HEK293 (cell line): ENCODE results near the gene MACF1.

Experiments
- ATF2 ChIP-seq: fragments of 450-650 bp; formaldehyde crosslinking; IDR thresholded peaks from 2 replicates; pipeline ENCODE4 v1.5.1; 2016; ENCODE audit warnings: missing biosample characterization, missing genetic modification characterization, low read depth
- CTCF ChIP-seq: fragments of 450-650 bp; formaldehyde crosslinking; IDR thresholded peaks from 2 replicates; pipeline ENCODE4 v1.5.1; 2016; ENCODE audit warnings: missing biosample characterization, missing genetic modification characterization
- ELK4 ChIP-seq: IDR thresholded peaks from 2 replicates; pipeline ENCODE4 v1.6.1; 2011; ENCODE audit warnings: mild to moderate bottlenecking, low read depth, low read length, borderline replicate concordance
- KLF17 ChIP-seq: fragments of 450-650 bp; formaldehyde crosslinking; IDR thresholded peaks from 2 replicates; pipeline ENCODE4 v1.5.1; 2016; ENCODE audit warnings: missing biosample characterization, missing genetic modification characterization
- REPIN1 ChIP-seq: fragments of 450-650 bp; formaldehyde crosslinking; IDR thresholded peaks from 2 replicates; pipeline ENCODE4 v1.5.1; 2017; ENCODE audit warnings: missing biosample characterization, missing genetic modification characterization, low read depth
- ZNF121 ChIP-seq: fragments of 450-650 bp; formaldehyde crosslinking; IDR thresholded peaks from 2 replicates; pipeline ENCODE4 v1.5.1; 2016; ENCODE audit warnings: missing biosample characterization, missing genetic modification characterization
- ZNF280D ChIP-seq: fragments of 450-650 bp; formaldehyde crosslinking; IDR thresholded peaks from 2 replicates; pipeline ENCODE4 v1.5.1; 2016; ENCODE audit warnings: missing biosample characterization, missing genetic modification characterization
- ZNF677 ChIP-seq: fragments of 450-650 bp; IDR thresholded peaks from 2 replicates; pipeline ENCODE4 v1.5.0; 2018; ENCODE audit warnings: missing biosample characterization, mild to moderate bottlenecking, missing genetic modification characterization, moderate library complexity
- ZNF707 ChIP-seq: fragments of 450-650 bp; formaldehyde crosslinking; IDR thresholded peaks from 2 replicates; pipeline ENCODE4 v1.5.1; 2016; ENCODE audit warnings: missing biosample characterization, missing genetic modification characterization

- TF ChIP-seq CTCF (tag by site-specific recombination) (no peak), ELK4 (no peak), REPIN1 (tag by site-specific recombination) (no peak), ZNF121 (no peak), ZNF280D (no peak), KLF17 (tag by site-specific recombination) (no peak), ATF2 (tag by site-specific recombination) (no peak), ZNF677 (tag by site-specific recombination) (no peak), ZNF707 (tag by site-specific recombination) (no peak)
These were observed 175.5 kb downstream of the MACF1 start for GRCh38 chr1:39380036-39380435.
